Measurements from ENCODE around the gene OR4D2. TPM values are rescaled to one million over a fixed set of nuclear protein-coding genes. Genes with fewer than 3 reads are reported as not detected.
A peak's percentile ranks its signal among the peaks of the same experiment; 100 is the strongest.

OR4D2 gene
- total RNA-seq, 1 donor from 2014 or later, result not detected

DNA sequence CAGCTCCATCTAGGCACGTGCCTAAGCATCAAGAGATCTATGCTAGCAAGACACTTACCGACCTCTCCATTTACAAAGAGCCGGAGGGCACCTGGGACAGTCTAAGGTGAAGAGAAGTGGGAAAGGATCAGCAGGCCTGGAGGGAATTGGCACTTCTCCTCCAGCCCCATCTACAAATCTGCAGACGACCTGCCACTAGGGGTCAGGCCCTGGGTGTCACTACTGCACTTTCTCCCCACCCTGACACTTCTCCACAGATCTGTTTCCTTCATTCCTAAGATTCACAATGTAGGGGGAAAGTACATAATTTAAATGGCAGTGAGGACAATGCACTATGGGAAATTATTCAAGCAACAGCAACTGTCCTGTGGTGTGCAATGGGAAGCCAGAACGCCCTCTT, 44.1 kb downstream of the OR4D2 start:
- no peak for DNase-seq

GRCh38 chr17:58215685-58216084, 48.9 kb downstream of the OR4D2 start:
- no peak for DNase-seq

GRCh38 chr17:58217766-58218165, 51.0 kb downstream of the OR4D2 start:
- DNase-seq, result no peak

DNA sequence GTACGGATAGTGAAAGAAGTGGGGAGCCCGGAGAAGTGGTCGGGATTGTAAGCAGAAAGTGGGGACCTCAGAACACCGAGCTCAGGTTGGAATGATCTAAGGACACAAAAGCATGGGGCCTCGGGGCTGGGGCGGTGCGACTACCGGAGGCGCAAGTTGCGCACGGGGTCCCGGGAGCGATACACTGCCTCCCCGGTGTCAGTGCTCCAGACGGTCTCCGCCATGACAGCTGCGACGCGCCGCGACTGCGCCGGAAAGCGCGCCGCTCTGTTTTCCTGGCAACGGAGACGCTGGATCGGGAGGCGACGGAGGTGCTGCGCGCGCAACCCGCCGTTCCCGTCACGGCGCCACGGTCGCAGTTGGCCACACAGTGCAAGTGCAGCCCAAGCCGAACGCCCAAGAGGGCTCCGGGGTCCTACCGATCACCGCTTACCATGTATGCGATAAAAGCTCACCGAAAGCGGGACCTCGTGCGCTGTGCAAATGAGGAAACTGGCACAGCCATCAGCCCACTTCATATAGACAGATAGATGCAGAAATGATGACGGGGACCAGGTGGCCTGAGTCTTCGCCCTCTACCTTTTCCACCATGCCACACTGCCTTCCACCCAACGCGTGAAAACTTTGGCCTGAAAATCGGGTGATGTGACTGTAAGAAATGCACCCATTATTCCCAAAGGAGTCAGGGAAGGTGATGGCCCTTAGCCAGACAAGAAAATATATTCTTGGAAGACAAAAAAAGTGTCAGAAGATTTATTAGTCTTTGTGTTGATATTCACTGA, 52.4 kb downstream of the OR4D2 start, which contains the start of gene MKS1:
TSS of gene MKS1 (minus strand) at position 249 of the 782 bp plus-strand sequence. CDS start at position 224, 25 bp downstream.
- DNase-seq, result peak; percentile 93

- no peak for DNase-seq
Measured at GRCh38 chr17:58219789-58220183, 53.0 kb downstream of the OR4D2 start.

Other genes with a start within 250 kb of the OR4D2 start
- gene CUEDC1, start 211.6 kb upstream of the OR4D2 start, total RNA-seq, result 7.6 TPM
- 31.2 TPM for gene VEZF1, start 178.7 kb upstream of the OR4D2 start, total RNA-seq
- 227 TPM for gene SRSF1, start 159.7 kb upstream of the OR4D2 start, total RNA-seq
- gene DYNLL2, start 83.6 kb upstream of the OR4D2 start, total RNA-seq, result 16.1 TPM
- not detected for gene OR4D1, start 18.6 kb upstream of the OR4D2 start, total RNA-seq
- gene EPX, start 25.7 kb downstream of the OR4D2 start, total RNA-seq, result 1.9 TPM
- gene MKS1, start 52.3 kb downstream of the OR4D2 start, total RNA-seq, result 11.0 TPM
- gene LPO, start 71.6 kb downstream of the OR4D2 start, total RNA-seq, result not detected
- 51.1 TPM for gene MPO, start 114.0 kb downstream of the OR4D2 start, total RNA-seq
- 3.9 TPM for gene TSPOAP1, start 161.8 kb downstream of the OR4D2 start, total RNA-seq
- 35.0 TPM for gene SUPT4H1, start 185.2 kb downstream of the OR4D2 start, total RNA-seq